MCF 10A (cell line): Measurements from ENCODE around the gene PACRG. TPM values are rescaled to one million over a fixed set of nuclear protein-coding genes. Genes with fewer than 3 reads are reported as not detected.

Experiments
- BruUV-seq: library from RNA; stranded (reverse); fragments of 400-500 nt; replicated peaks from 2 replicates; lab custom pipeline; 2021; lab: Mats Ljungman, UMichigan
- CTCF ChIA-PET: fragments of 300-600 bp; sonication (Branson Sonifier 250); formaldehyde crosslinking; extraction: SDS; loops from one replicate; lab custom pipeline; 2021; ENCODE audit warnings: antibody characterized with exemption, inconsistent platforms; lab: Yijun Ruan, JAX
- POLR2A ChIA-PET: fragments of 300-600, 350-650 bp; sonication (Branson Sonifier 250); formaldehyde crosslinking; extraction: SDS; loops from one replicate; lab custom pipeline; 2020; ENCODE audit warnings: antibody characterized with exemption, inconsistent platforms; lab: Yijun Ruan, JAX
- DNase-seq: peaks from one replicate; pipeline ENCODE4 v3.0.0-alpha.2; 2018; ENCODE audit not compliant: unreplicated experiment
- H3K27ac Mint-ChIP-seq: one replicate; pipeline ENCODE4 v1.8.0; 2022; ENCODE audit warnings: mild to moderate bottlenecking, low read depth, mixed read lengths; ENCODE audit not compliant: unreplicated experiment
- H3K27me3 Mint-ChIP-seq: one replicate; pipeline ENCODE4 v1.8.0; 2022; ENCODE audit warnings: mixed read lengths; ENCODE audit not compliant: insufficient read depth, unreplicated experiment
- H3K36me3 Mint-ChIP-seq: one replicate; pipeline ENCODE4 v1.8.0; 2022; ENCODE audit warnings: mild to moderate bottlenecking, moderate library complexity, mixed read lengths; ENCODE audit not compliant: insufficient read depth, unreplicated experiment
- H3K4me1 Mint-ChIP-seq: one replicate; pipeline ENCODE4 v1.8.0; 2022; ENCODE audit warnings: mixed read lengths; ENCODE audit not compliant: insufficient read depth, unreplicated experiment
- H3K4me3 Mint-ChIP-seq: one replicate; pipeline ENCODE4 v1.8.0; 2022; ENCODE audit warnings: mild to moderate bottlenecking, moderate library complexity, mixed read lengths; ENCODE audit not compliant: unreplicated experiment
- H3K9me3 Mint-ChIP-seq: one replicate; pipeline ENCODE4 v1.8.0; 2022; ENCODE audit warnings: mixed read lengths; ENCODE audit not compliant: unreplicated experiment
- CTCF ChIP-seq: fragments of 200-600 bp; IDR thresholded peaks from one replicate; pipeline ENCODE4 v1.8.0; 2022; ENCODE audit warnings: antibody characterized with exemption, mild to moderate bottlenecking; ENCODE audit not compliant: unreplicated experiment
- intact Hi-C: fragments of 100-400 bp; cut with micrococcal nuclease; formaldehyde crosslinking; loops from 2 replicates; pipeline ENCODE4 v1.14.1; 2022
- total RNA-seq: library from RNA; stranded (reverse); gene quantifications from 2 replicates; pipeline ENCODE4 v1.2.3, GENCODE V29; 2022

Gene PACRG
- total RNA-seq, 1 experiment from 2014 or later, result not detected

- H3K9me3 Mint-ChIP-seq, result peaks cover 7% of the 10 kb centered on the region
- intact Hi-C loops, result no loop called here
- no peak for DNase-seq
- no peak overlapping the region for H3K27ac Mint-ChIP-seq
- no TSS peak for BruUV-seq
- TF ChIP-seq CTCF, result no peak
- no peaks in the 10 kb centered on the region for H3K36me3 Mint-ChIP-seq
- CTCF ChIA-PET, result interaction anchor here (0.6 kb wide), 1 partner anchor 636 kb away, joined by 3 read pairs; no protein-coding TSS in a partner anchor
- no peak overlapping the region for H3K4me3 Mint-ChIP-seq
- H3K27me3 Mint-ChIP-seq, result no peaks in the 10 kb centered on the region
- H3K4me1 Mint-ChIP-seq, result no peaks in the 10 kb centered on the region
- POLR2A ChIA-PET, result interaction anchor here (0.6 kb wide), 2 partner anchors 21 to 79 kb away, joined by 3 to 4 read pairs; no protein-coding TSS in a partner anchor
Measured at GRCh38 chr6:162715601-162716000, 12.2 kb upstream of the PACRG start.

- no peak for DNase-seq
- Mint-ChIP-seq H3K27ac (no peak overlapping the region), H3K4me3 (no peak overlapping the region), H3K27me3 (no peaks in the 10 kb centered on the region), H3K4me1 (no peaks in the 10 kb centered on the region), H3K36me3 (no peaks in the 10 kb centered on the region), H3K9me3 (peaks cover 7% of the 10 kb centered on the region)
- intact Hi-C loops, result no loop called here
- BruUV-seq, result no TSS peak
- ChIA-PET CTCF (interaction anchor here (0.6 to 0.7 kb wide), 3 partner anchors 16 to 787 kb away, joined by 3 to 4 read pairs (median 3); no protein-coding TSS in a partner anchor), POLR2A (no interaction called here)
- TF ChIP-seq CTCF, result no peak
Measured at GRCh38 chr6:162719528-162719927, 8.2 kb upstream of the PACRG start.

GRCh38 chr6:162721404-162721687 lies 6.4 kb upstream of the PACRG start:
- no peak for TF ChIP-seq CTCF
- no TSS peak for BruUV-seq
- H3K4me1 Mint-ChIP-seq, result peaks cover under 1% of the 10 kb centered on the region

GRCh38 chr6:162722226-162722625 lies 5.5 kb upstream of the PACRG start:
- peaks cover 8% of the 10 kb centered on the region for H3K4me1 Mint-ChIP-seq
- H3K27ac Mint-ChIP-seq, result no peak overlapping the region
- no TSS peak for BruUV-seq
- POLR2A ChIA-PET, result interaction anchor here (0.7 kb wide), 1 partner anchor 1372 kb away, joined by 4 read pairs; no protein-coding TSS in a partner anchor
- H3K4me3 Mint-ChIP-seq, result no peak overlapping the region
- peaks cover 12% of the 10 kb centered on the region for H3K36me3 Mint-ChIP-seq
- H3K9me3 Mint-ChIP-seq, result no peaks in the 10 kb centered on the region
- H3K27me3 Mint-ChIP-seq, result no peaks in the 10 kb centered on the region
- CTCF ChIA-PET, result interaction anchor here (1.4 to 1.5 kb wide), 2 partner anchors 14 to 166 kb away, joined by 4 to 6 read pairs; no protein-coding TSS in a partner anchor
- intact Hi-C loops, result no loop called here
- no peak for DNase-seq
- no peak for TF ChIP-seq CTCF

More at GRCh38 chr6:162721404-162721687, 6.4 kb upstream of the PACRG start:
- Mint-ChIP-seq H3K27me3 (no peaks in the 10 kb centered on the region), H3K9me3 (peaks cover 7% of the 10 kb centered on the region), H3K36me3 (peaks cover 6% of the 10 kb centered on the region), H3K27ac (no peak overlapping the region), H3K4me3 (no peak overlapping the region)
- DNase-seq, result no peak
- ChIA-PET CTCF (interaction anchor here (0.6 to 0.8 kb wide), 2 partner anchors 1302 to 1304 kb away, joined by 3 read pairs; no protein-coding TSS in a partner anchor), POLR2A (no interaction called here)
- intact Hi-C loops, result no loop called here
